Fibroblast of skin of right quadriceps (primary cell): ENCODE data around the gene PRMT3.
A peak's percentile ranks its signal among the peaks of the same experiment; 100 is the strongest.
"Not testable (repeated sequence)": the region's sequence is repeated elsewhere in the genome, so short reads cannot be mapped to it uniquely, and the experiment has no call there.

Experiments used
- DNase-seq: peaks from one replicate; pipeline ENCODE4 v3.0.0-alpha.2; 2013

PRMT3 gene

GRCh38 chr11:20387261-20388095 is at the start of gene PRMT3:
TSS of gene PRMT3 (plus strand) at chr11:20387716. CDS start at chr11:20387747, 31 bp downstream.
- peak; percentile 95 for DNase-seq

- DNase-seq, result no peak
These were observed 45.0 kb upstream of the PRMT3 start for GRCh38 chr11:20342347-20343141.

GRCh38 chr11:20351136-20351535 is 36.4 kb upstream of the PRMT3 start:
- DNase-seq, result no peak

GRCh38 chr11:20351751-20352262 is 35.7 kb upstream of the PRMT3 start:
- DNase-seq, result no peak

- DNase-seq, result no peak
These were observed 33.6 kb upstream of the PRMT3 start for GRCh38 chr11:20353829-20354434.

GRCh38 chr11:20355221-20356219 is 32.0 kb upstream of the PRMT3 start:
- DNase-seq, result peak; percentile 25

GRCh38 chr11:20357150-20357549 is 30.4 kb upstream of the PRMT3 start:
- no peak for DNase-seq

GRCh38 chr11:20360650-20361049 is 26.9 kb upstream of the PRMT3 start:
- DNase-seq, result peak; percentile 22

- no peak for DNase-seq
These were observed 25.0 kb upstream of the PRMT3 start for GRCh38 chr11:20362481-20362880.

GRCh38 chr11:20363149-20363499 is 24.4 kb upstream of the PRMT3 start:
- DNase-seq, result no peak

- peak; percentile 53 for DNase-seq
These were observed 23.8 kb upstream of the PRMT3 start, which contains the start of gene HTATIP2 for GRCh38 chr11:20363500-20364340. TSS of gene HTATIP2 (plus strand) at chr11:20363714. CDS start at chr11:20364238, 524 bp downstream.

- no peak for DNase-seq
These were observed 23.1 kb upstream of the PRMT3 start for GRCh38 chr11:20364341-20364792.

- DNase-seq, result not testable (repeated sequence)
These were observed 22.1 kb upstream of the PRMT3 start for GRCh38 chr11:20365465-20365864.

- DNase-seq, result peak; percentile 90
These were observed 20.1 kb upstream of the PRMT3 start for GRCh38 chr11:20367313-20367948.

- no peak for DNase-seq
These were observed 19.1 kb upstream of the PRMT3 start for GRCh38 chr11:20368438-20368837.

- DNase-seq, result no peak
These were observed 17.7 kb upstream of the PRMT3 start for GRCh38 chr11:20369826-20370225.

GRCh38 chr11:20372081-20372626 is 15.4 kb upstream of the PRMT3 start:
- DNase-seq, result no peak

- no peak for DNase-seq
These were observed 14.4 kb upstream of the PRMT3 start for GRCh38 chr11:20373147-20373546.

- DNase-seq, result no peak
These were observed 13.8 kb upstream of the PRMT3 start for GRCh38 chr11:20373568-20374209.
